UCSD-AML1 (cell line): ENCODE measurements around the gene SKOR2.
A peak's percentile ranks its signal among the peaks of the same experiment; 100 is the strongest.

Source experiments
- DNase-seq: peaks from one replicate; lab custom pipeline; 2025; ENCODE audit not compliant: unreplicated experiment; lab: John Stamatoyannopoulos, UW

Gene SKOR2

GRCh38 chr18:47260924-47261701, 9.7 kb upstream of the SKOR2 start:
- DNase-seq, result no peak

- DNase-seq, result peak; percentile 17
Measured at GRCh38 chr18:47260120-47260923, 8.9 kb upstream of the SKOR2 start.

- DNase-seq, result peak; percentile 53
Measured at GRCh38 chr18:47254341-47254939, 3.0 kb upstream of the SKOR2 start.

GRCh38 chr18:47253101-47253654, 1.7 kb upstream of the SKOR2 start:
- DNase-seq, result no peak

- no peak for DNase-seq
Measured at GRCh38 chr18:47250391-47251046, 941 bp downstream of the SKOR2 start.

- no peak for DNase-seq
Measured at GRCh38 chr18:47249314-47249981, 2.0 kb downstream of the SKOR2 start.

GRCh38 chr18:47248604-47249313, 2.7 kb downstream of the SKOR2 start:
- no peak for DNase-seq

- DNase-seq, result no peak
Measured at GRCh38 chr18:47248115-47248603, 3.3 kb downstream of the SKOR2 start.

GRCh38 chr18:47247416-47248114, 3.9 kb downstream of the SKOR2 start:
- DNase-seq, result no peak

GRCh38 chr18:47247036-47247415, 4.4 kb downstream of the SKOR2 start:
- no peak for DNase-seq

GRCh38 chr18:47246027-47246971, 5.2 kb downstream of the SKOR2 start:
- no peak for DNase-seq

- no peak for DNase-seq
Measured at GRCh38 chr18:47244086-47244485, 7.4 kb downstream of the SKOR2 start.

- no peak for DNase-seq
Measured at GRCh38 chr18:47235096-47235495, 16.4 kb downstream of the SKOR2 start.

- DNase-seq, result no peak
Measured at GRCh38 chr18:47226660-47227059, 24.8 kb downstream of the SKOR2 start.

- no peak for DNase-seq
Measured at GRCh38 chr18:47215554-47216138, 35.8 kb downstream of the SKOR2 start.

GRCh38 chr18:47209171-47209570, 42.3 kb downstream of the SKOR2 start:
- no peak for DNase-seq

GRCh38 chr18:47206945-47207637, 44.4 kb downstream of the SKOR2 start:
- no peak for DNase-seq
